Measurements from ENCODE around the gene MCM3AP.

DNA sequence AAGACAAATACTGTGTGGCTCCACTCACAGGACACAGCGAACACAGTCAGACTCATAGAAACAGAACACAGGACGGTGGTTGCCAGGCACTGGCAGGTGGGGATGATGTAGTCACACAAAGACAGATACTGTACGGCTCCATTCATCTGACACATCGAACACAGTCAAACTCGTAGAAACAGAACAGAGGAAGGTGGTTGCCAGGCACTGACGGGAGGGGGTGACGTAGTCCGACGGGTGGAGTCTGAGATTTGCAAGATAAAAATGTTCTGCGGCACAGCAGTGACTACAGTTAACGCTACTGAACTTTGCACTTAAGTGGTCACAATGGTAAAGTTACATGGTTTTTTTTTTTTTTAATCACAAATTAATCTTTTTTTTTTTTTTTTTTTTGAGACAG is 19.5 kb upstream of the MCM3AP start:
- no peak for TF ChIP-seq EZH2phosphoT487 (IDR thresholded peaks at IDR 0.05; ENCODE audit: borderline replicate concordance, low read length)
- TF ChIP-seq, protein P1, sequence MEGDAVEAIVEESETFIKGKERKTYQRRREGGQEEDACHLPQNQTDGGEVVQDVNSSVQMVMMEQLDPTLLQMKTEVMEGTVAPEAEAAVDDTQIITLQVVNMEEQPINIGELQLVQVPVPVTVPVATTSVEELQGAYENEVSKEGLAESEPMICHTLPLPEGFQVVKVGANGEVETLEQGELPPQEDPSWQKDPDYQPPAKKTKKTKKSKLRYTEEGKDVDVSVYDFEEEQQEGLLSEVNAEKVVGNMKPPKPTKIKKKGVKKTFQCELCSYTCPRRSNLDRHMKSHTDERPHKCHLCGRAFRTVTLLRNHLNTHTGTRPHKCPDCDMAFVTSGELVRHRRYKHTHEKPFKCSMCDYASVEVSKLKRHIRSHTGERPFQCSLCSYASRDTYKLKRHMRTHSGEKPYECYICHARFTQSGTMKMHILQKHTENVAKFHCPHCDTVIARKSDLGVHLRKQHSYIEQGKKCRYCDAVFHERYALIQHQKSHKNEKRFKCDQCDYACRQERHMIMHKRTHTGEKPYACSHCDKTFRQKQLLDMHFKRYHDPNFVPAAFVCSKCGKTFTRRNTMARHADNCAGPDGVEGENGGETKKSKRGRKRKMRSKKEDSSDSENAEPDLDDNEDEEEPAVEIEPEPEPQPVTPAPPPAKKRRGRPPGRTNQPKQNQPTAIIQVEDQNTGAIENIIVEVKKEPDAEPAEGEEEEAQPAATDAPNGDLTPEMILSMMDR (IDR thresholded peaks at IDR 0.05; ENCODE audit: low read depth, low read length, poor library complexity, severe bottlenecking): no peak

All from DOHH2 (cell line).